ENCODE results near the gene ZNF230. TPM values are rescaled to one million over a fixed set of nuclear protein-coding genes. Genes with fewer than 3 reads are reported as not detected.

ZNF230 gene
- total RNA-seq (1 to 10 TPM; 4.2 to 7.3 TPM), polyA plus RNA-seq (1 to 10 TPM; 1.7 to 5.6 TPM)
- long read RNA-seq, donor 1, full-length matches to known transcripts: 4 of 4 reads
- long read RNA-seq, donor 1, partial matches to known transcripts: 0 of 4 reads
- long read RNA-seq, donor 1, other reads (novel, unspliced or antisense): 0 of 4 reads
- long read RNA-seq, donor 2, full-length matches to known transcripts: 2 of 2 reads
- long read RNA-seq, donor 2, partial matches to known transcripts: 0 of 2 reads
- long read RNA-seq, donor 2, other reads (novel, unspliced or antisense): 0 of 2 reads
- long read RNA-seq, donor 3, partial matches to known transcripts: 0 of 4 reads
- long read RNA-seq, donor 3, other reads (novel, unspliced or antisense): 0 of 4 reads
- long read RNA-seq, donor 4, full-length matches to known transcripts: 1 of 1 reads
- long read RNA-seq, donor 4, partial matches to known transcripts: 0 of 1 reads
- long read RNA-seq, donor 4, other reads (novel, unspliced or antisense): 0 of 1 reads
- long read RNA-seq, donor 5, full-length matches to known transcripts: 7 of 7 reads
- long read RNA-seq, donor 5, partial matches to known transcripts: 0 of 7 reads
- long read RNA-seq, donor 5, other reads (novel, unspliced or antisense): 0 of 7 reads

GRCh38 chr19:44002566-44003460 is at the start of gene ZNF230:
Gene ZNF230 (plus strand): TSS chr19:44002957. CDS start chr19:44007079, 4,122 bp downstream.
- ATAC-seq (ENCODE audit: insufficient read depth, low FRiP score) (peak; percentile 93), DNase-seq (peak; percentile 96 to 99 (median 99))
- peak within 1 kb of the TSS; percentile 73 for H3K4me3 ChIP-seq
- H3K9ac ChIP-seq (ENCODE audit: insufficient read depth in 1 of 2, low read length in 2 of 2): peak within 1 kb of the TSS; percentile 50 to 98
- H3K27ac ChIP-seq (ENCODE audit: low read depth in 1 of 2, low read length in 1 of 2): peak within 1 kb of the TSS; percentile 61 to 85
- WGBS, 2 donors: 1% methylated on average over 48 of the region's 48 CpGs
- H3K36me3 ChIP-seq (ENCODE audit: control insufficient read depth in 4 of 4, insufficient read depth in 4 of 4, low read length in 4 of 4): peaks cover 4 to 15% (median 11%) of the 10 kb centered on the region in 4 donors
- H3K9me3 ChIP-seq (ENCODE audit: control insufficient read depth in 4 of 4, insufficient read depth in 3 of 4, low read length in 3 of 4): peaks cover 0 to 11% (median 7%) of the 10 kb centered on the region in 4 donors
- no peaks in the 10 kb centered on the region for H3K27me3 ChIP-seq (ENCODE audit: control insufficient read depth in 3 of 3, insufficient read depth in 3 of 3, low read length in 2 of 3)
- peaks cover 0 to 9% (median 6%) of the 10 kb centered on the region in 5 donors for H3K4me1 ChIP-seq (ENCODE audit: control insufficient read depth in 5 of 5, insufficient read depth in 5 of 5, low read length in 5 of 5)
- no peak for TF ChIP-seq CTCF (IDR thresholded peaks at IDR 0.05; ENCODE audit: control extremely low read depth, extremely low read depth)

GRCh38 chr19:43956827-43957226 is 45.9 kb upstream of the ZNF230 start:
- no peak overlapping the region for H3K27ac ChIP-seq (ENCODE audit: low read depth in 1 of 2, low read length in 1 of 2)
- WGBS, 2 donors: 76 to 89% methylated on average over 3 of the region's 3 CpGs
- peaks cover 3 to 65% (median 16%) of the 10 kb centered on the region in 4 donors for H3K36me3 ChIP-seq (ENCODE audit: control insufficient read depth in 4 of 4, insufficient read depth in 4 of 4, low read length in 4 of 4)
- H3K4me3 ChIP-seq: no peak overlapping the region
- H3K9ac ChIP-seq (ENCODE audit: insufficient read depth in 1 of 2, low read length in 2 of 2): no peak overlapping the region
- peaks cover 7 to 52% (median 21%) of the 10 kb centered on the region in 4 donors for H3K9me3 ChIP-seq (ENCODE audit: control insufficient read depth in 4 of 4, insufficient read depth in 3 of 4, low read length in 3 of 4)
- ATAC-seq (ENCODE audit: insufficient read depth, low FRiP score): no peak
- peaks cover 0 to 2% (median 0%) of the 10 kb centered on the region in 5 donors for H3K4me1 ChIP-seq (ENCODE audit: control insufficient read depth in 5 of 5, insufficient read depth in 5 of 5, low read length in 5 of 5)
- TF ChIP-seq CTCF (IDR thresholded peaks at IDR 0.05; ENCODE audit: control extremely low read depth, extremely low read depth): no peak
- H3K27me3 ChIP-seq (ENCODE audit: control insufficient read depth in 3 of 3, insufficient read depth in 3 of 3, low read length in 2 of 3): no peaks in the 10 kb centered on the region
- DNase-seq: no peak

DNA sequence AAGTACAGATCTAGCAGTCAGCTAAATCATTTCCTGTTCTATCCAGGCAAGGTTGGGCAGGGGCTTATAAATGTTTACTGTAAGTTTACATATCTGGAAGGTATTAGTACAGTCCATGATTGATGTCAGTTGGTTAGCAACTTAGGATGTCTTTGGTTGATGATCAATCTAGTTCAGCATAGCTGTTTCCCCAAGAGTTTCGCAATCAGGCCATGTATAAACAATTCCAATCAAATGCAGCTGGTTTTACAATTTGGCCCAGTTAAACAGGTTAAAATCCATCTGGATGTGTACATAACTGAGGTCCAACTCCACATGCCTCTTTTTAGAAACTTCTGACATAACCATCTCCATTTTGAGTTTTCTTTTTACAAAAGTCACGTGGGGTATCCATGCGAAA is 44.9 kb upstream of the ZNF230 start:
- H3K36me3 ChIP-seq (ENCODE audit: control insufficient read depth in 4 of 4, insufficient read depth in 4 of 4, low read length in 4 of 4): peaks cover 5 to 65% (median 18%) of the 10 kb centered on the region in 4 donors
- H3K4me1 ChIP-seq (ENCODE audit: control insufficient read depth in 5 of 5, insufficient read depth in 5 of 5, low read length in 5 of 5): no peaks in the 10 kb centered on the region
- peaks cover 7 to 58% (median 20%) of the 10 kb centered on the region in 4 donors for H3K9me3 ChIP-seq (ENCODE audit: control insufficient read depth in 4 of 4, insufficient read depth in 3 of 4, low read length in 3 of 4)
- WGBS, 2 donors: 98% methylated on average over 3 of the region's 3 CpGs
- ATAC-seq (ENCODE audit: insufficient read depth, low FRiP score): no peak
- H3K4me3 ChIP-seq: no peak overlapping the region
- no peaks in the 10 kb centered on the region for H3K27me3 ChIP-seq (ENCODE audit: control insufficient read depth in 3 of 3, insufficient read depth in 3 of 3, low read length in 2 of 3)
- TF ChIP-seq CTCF (IDR thresholded peaks at IDR 0.05; ENCODE audit: control extremely low read depth, extremely low read depth): no peak
- H3K9ac ChIP-seq (ENCODE audit: insufficient read depth in 1 of 2, low read length in 2 of 2): no peak overlapping the region
- DNase-seq: peak in 1 of 3 donors; percentile 14
- H3K27ac ChIP-seq (ENCODE audit: low read depth in 1 of 2, low read length in 1 of 2): no peak overlapping the region

All from lung (tissue), 16 donors.